Measurements from ENCODE around the gene UBE2E2.
"Not testable (repeated sequence)": the region's sequence is repeated elsewhere in the genome, so short reads cannot be mapped to it uniquely, and the experiment has no call there.

UBE2E2 gene

DNA sequence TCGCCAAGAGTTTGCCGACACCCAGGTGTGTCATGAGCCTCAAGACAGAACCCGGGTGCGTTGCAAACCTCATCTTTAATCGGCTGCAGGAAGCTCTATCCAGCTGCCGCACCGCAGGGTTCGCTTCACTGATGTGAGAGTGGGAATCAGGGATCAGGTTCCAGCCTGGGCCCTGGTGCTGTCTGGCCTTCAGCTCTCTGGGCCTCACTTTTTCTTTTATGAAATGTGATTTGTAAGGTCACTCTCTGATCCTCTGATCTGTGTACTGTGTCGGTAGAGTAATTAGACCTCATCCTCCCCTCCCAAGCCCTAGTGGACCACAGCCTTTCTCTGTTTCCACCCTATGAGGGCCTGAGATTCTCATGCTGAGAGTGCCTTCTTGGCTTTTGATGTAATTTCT lies 399.8 kb downstream of the UBE2E2 start:
- in situ Hi-C loops (cut with HindIII; ENCODE audit: low sequenced_read_pairs), result no loop called here

DNA sequence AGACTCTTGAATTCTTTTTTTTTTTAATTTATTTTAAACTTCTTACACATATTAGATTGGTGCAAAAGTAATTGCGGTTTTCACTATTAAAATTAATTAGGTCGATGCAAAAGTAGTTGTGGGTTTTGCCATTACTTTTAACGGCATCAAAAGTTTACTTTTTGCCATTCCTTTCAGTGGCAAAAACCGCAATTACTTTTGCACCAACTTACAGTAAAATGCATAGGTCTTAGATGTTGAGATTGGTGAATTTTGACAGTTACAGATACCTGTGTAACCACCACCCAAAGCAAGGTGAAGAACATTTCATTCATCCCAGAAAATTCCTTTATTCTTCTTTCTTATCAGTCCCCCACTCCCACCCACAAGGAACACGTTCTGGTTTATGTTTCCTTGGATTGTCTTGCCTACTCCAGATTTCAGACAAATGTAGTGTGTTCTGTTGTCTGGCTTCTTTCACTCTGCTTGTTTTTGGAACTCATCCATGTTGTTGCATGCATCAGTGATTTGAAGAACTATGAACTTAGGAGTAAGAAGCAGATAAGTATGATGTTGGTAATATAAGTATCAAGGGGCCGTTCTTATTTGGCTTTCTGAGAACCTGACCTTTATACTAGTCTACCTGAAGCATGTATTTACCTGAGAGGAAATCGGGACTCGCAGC lies 404.2 kb downstream of the UBE2E2 start:
- in situ Hi-C loops (cut with HindIII; ENCODE audit: low sequenced_read_pairs), result no loop called here

DNA sequence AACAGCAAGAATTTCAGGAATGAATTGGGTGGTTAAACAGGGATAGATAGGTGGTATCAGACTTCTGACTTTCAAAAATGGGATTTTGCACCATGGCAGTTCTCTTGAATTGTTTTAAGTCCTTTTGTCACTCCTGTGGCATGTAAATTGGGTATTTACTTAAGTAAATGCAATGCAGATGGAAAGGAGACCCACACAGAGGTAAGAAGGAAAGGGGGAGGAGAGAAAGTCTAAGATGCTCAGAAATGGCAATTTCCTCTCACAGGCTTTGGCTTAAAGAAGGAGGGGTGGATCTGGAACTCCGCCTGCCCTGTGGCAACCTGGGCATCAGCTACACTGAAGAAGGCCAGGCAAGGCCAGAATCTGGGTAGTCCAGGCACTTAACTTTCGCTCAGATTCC lies 405.5 kb downstream of the UBE2E2 start:
- in situ Hi-C loops (cut with HindIII; ENCODE audit: low sequenced_read_pairs), result no loop called here

DNA sequence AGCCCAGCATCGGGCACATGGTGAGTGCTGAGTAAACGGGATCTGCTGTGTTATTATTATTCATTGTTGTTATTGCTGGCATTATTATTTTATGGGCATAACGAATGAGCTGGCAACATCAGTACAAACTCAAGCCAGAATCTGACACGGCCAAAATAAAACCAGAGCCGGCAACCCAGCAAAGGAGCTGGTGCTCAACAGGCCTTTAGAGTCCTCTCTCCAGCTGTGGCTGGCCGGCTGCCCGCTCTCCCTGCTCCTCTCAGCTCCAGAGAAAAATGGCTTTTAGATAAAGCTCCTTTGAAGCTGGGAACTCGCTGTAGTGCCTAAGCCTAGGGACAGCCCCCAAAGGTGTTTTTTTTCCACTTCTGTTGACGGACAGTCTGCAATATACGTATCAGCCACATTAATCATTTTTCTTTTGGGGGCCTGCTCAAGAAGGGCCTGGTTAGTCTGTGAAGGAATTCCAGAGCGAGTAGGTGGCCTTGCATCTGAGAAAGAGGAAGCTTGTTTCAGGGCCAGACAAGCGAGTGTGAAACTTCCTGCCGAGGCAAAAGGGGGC lies 408.7 kb downstream of the UBE2E2 start:
- in situ Hi-C loops (cut with HindIII; ENCODE audit: low sequenced_read_pairs), result no loop called here

DNA sequence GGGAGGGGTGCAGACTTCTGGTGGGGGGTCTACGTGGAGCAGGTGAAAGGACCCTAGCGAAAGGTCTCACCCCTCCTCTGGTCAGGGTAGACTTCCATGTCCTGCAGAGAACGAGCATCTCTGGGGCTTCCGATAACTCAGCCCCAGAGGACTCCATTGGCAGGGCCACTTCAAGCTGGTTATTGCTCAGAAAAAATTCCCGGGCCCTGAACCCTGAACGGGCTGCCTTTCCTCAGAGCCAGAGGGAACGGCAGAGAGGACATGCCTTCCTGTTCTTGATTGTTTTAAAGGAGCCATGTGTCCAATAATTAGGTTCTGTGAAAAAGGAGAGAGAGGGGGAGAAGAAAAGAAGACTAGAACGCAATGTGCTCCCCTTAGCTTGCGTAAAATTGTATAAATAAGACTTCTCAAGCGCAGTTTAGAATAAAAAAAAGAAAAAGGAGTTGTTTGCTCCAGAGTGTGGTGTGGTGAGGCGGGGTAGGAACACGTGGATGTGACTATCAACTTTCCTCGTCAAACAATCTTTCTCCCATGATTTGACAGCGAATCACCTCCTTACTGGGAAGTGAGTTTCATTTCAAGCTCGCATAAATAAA lies 409.3 kb downstream of the UBE2E2 start:
- in situ Hi-C loops (cut with HindIII; ENCODE audit: low sequenced_read_pairs), result no loop called here

DNA sequence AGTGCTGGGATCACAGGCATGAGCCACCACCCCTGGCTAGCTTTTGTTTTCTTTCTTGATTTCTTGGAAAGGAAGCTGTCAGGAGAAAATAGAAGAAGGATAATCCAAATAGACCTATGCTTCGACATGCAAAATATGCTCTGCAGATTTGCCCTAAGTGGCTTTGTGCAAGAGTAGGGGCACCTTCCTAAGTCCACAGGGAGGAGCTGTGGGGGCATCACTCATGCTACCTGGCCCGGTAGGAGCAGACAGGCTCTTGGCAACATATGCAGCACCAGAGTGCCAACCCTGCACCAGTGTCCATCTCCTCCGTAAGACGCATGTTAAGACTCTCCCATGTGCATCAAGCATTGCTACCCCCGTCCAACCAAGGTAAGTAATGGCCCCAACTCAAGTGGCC lies 411.9 kb downstream of the UBE2E2 start:
- in situ Hi-C loops (cut with HindIII; ENCODE audit: low sequenced_read_pairs), result no loop called here

DNA sequence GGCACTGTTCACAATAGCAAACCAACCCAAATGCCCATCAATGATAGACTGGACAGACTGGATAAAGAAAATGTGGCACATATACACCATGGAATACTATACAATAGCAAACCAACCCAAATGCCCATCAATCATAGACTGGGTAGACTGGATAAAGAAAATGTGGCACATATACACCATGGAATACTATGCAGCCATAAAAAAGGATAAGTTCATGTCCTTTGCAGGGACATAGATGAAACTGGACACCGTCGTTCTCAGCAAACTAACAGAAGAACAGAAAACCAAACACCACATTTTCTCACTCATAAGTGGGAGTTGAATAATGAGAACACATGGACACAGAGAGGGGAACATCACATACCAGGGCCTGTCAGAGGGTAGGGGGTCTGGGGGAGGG lies 415.3 kb downstream of the UBE2E2 start:
- in situ Hi-C loops (cut with HindIII; ENCODE audit: low sequenced_read_pairs), result not testable (repeated sequence)

DNA sequence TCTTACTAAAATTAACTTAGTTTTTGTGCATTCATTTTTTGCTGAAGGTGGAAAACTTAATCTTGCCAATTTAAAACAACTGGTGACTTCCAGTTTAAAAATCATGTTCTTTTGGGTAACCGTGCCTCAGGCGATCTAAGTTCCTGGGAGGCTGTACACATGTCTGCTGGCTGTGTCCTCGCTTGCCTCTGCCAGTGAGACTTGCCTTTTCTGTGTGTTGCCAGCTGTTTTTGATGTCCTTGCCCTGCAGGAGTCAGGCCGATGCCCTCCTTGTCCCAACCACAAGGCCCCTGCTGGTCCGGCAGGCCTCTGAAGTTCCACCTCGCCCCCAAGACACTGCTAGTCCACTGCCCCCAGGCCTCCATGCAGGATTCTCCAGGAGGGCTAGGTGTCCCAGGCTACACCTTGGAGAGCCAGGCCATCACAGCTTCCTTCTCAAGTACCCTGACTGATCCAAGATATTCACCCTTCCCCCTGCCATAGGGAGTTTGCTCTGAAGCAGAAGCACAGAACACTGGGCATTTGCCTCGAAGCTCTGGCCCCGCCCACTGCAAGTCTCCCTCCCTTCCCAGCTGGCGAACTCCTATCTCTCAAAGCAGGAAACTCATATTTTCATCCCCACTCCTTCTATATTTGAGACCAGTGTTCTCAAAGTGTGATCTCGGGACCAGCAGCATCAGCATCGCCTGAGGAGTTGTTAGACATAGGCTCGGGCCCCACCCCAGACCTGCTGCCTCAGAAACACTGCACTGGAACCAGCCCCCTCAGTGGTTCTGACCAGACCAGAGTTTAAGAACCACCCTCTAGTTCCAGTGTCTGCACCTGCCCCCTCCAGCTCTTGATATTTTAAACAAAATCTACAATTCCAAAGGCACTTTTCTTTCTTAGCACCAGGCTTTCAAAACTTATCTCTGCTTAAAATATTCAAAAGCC lies 416.8 kb downstream of the UBE2E2 start:
- in situ Hi-C loops (cut with HindIII; ENCODE audit: low sequenced_read_pairs), result no loop called here

DNA sequence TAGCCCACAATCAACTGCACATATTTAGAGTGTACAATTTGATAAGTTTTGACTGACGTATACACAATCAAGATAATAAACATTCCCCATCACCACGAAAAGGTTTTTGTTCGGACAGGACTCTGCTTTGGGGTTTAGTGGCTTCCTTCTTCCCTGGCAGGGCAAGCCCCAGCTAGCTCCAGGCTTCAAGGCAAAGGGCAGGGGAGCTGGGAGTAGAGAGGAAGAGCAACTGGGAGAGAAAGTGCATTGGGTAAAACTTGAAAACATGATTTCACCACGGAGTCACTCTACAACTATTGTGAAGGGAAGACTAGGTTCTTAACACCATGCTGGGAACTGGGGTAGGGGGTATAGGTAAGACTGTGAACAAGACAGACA lies 417.5 kb downstream of the UBE2E2 start:
- in situ Hi-C loops (cut with HindIII; ENCODE audit: low sequenced_read_pairs), result no loop called here

DNA sequence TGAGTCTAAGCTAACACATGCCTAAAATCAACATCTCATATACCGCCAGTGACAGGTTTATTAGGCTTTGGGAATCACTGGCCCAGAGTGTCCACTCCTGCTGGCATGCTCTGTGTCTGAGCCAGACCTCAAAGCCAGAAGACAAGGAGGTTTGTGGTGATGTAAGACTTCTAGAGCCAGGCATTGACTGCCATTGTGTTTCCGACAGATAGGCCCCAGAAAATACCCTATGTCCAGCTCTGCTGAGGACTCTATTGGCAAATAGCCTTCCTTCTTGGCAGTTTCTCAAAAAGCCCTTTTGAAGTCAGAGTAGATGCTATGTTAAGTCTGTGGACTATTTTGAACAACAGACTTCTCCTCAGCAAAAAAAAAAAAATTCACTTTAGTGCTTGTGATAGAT lies 420.7 kb downstream of the UBE2E2 start:
- in situ Hi-C loops (cut with HindIII; ENCODE audit: low sequenced_read_pairs), result no loop called here

DNA sequence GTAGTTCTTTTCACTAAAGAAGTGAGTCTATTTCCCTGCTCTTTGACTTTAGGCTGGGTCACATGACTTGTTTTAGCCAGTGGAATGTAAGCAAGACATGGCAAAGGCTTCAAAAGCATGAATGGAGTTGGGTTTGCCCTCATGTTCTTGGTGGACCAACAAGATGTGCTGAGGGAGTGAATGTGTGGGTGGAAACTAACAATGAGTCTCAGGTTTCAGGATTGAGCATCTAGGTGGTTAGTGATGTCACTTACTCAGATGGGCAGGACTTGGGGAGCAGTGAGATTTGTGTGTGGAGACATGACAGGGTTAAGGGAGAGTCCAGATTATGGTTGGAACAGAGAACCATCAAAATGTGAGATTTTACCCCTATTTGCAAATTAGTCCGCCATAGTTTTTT lies 421.2 kb downstream of the UBE2E2 start:
- in situ Hi-C loops (cut with HindIII; ENCODE audit: low sequenced_read_pairs), result no loop called here

DNA sequence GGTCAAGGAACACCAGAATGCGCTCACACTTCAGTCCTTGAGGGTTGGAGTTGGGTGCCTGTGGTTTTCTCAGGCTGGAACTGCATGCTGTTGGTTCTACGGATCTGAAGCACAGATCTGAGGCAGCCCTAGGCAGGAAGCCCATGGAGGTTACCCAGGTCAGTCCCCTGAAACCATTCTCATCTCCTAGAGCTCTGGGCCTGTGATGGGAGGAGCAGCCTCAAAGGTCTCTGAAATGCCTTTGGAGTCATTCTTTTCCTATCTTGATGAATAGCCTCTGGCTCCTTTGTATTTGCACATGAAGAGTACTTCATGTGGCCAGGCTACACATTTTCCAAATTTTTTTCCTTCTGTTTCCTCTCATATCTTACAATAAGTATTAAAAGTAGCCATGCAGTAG lies 423.3 kb downstream of the UBE2E2 start:
- in situ Hi-C loops (cut with HindIII; ENCODE audit: low sequenced_read_pairs), result no loop called here

DNA sequence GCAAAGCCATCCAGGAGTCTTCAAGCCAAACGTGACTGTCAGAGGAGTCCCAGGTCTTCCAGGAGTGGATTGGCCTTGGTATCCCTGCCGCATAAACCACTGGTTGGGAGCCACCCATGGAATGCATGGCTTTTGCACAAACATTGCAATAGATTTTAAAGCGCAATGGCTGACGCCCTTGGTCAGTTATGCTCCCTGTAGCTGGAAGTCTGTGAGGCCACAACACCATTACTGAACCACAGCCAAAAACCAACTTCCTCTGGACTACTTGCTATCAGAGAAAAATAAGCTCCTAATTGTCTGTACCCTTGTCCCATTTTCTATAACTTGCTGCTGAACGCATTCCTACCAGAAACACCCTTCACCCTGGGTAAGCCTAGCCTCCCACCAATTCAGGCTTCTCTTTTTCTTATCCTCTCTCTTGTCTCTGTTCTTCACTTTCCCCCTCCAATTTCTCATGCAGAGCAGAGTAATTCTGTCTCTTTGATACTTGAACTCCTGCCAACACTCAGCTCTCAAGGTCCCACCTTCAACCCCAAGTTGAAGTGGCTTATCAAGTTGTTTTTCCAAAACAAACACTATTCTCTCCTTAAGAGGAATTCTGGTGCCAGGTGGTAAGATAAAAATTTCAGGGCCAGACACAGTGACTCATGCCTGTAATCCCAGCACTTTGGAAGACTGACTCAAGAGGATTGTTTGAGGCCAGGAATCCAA lies 426.2 kb downstream of the UBE2E2 start:
- in situ Hi-C loops (cut with HindIII; ENCODE audit: low sequenced_read_pairs), result no loop called here

DNA sequence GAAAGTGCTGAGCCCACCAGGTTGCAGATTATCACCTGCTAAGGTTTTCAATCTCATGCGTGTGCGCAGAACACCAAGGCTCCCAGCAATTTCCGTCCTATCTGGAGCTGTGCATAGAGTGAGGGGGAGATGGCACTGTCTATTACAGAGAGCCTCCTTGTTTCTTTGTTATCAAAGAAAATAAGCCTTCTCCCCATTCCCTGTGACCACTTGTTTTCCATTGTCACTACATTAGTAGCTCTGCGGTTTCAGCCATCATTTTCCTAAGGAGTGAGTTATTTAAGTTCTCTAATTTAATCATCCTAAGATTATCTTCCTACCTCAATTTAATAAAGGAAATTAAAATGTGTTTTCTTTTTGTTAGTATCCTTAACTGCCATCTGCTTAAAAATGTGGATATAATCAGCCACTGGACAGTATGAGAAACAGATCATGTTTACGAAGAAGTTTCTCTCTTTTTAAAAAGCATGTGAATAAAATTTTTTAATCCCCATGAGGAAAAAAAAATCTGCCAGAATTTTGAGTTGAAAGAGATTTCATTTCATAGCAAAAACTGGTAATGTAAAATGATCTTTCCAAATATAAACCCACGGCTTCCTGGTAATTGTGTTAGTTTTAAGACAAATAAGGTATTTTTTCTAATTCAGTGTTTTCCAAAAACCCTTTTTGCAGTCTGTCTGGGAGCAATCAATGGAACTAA lies 430.3 kb downstream of the UBE2E2 start:
- in situ Hi-C loops (cut with HindIII; ENCODE audit: low sequenced_read_pairs), result no loop called here

DNA sequence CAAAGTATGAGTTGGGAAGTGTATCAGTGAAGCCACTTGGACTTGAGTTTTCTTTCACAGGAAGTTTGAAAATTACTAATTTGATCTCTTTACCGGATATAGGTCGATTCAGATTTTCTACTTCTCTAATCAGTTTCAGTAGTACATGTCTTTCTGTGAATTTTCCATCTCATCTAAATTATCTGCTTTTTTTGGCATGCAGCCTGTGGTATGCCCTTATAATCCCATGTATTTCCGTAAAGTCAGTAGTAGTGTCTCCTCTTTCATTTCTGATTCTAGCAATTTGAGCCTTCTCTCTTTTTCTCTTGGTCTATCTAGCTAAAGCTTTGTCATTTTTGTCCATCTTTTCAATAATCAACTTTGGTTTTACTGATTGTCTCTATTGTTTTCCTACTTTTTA lies 434.2 kb downstream of the UBE2E2 start:
- in situ Hi-C loops (cut with HindIII; ENCODE audit: low sequenced_read_pairs), result no loop called here

DNA sequence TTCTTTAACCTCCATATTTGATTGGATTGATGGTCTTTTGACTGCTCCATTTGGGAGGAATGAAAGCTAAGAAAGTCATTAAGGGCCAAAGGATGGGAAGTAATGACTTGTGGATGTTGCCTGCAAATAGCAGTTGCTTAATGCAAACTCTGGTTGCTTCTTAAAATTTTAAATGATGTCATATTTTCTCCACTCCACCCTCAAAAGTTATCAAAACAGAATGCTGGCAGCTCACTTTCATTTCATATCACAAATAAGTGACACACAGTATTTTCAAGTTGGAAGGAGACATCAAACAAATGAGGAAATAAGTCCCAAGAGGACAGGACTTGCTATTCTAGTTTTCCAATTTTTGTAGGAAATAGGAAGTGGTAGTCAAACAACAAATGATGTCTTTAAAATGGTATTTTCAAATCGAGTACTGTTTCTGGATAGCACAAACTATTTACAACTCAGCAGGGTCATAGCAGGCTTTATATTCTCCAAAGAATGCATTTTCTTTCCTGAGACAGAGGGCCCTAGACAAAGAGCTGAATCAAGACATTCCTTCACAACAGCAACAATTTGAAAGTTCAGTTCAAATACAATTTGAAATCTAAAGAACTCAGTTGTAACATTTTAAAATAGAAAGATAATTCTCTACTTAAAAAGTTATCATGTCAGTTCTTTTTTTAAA lies 437.5 kb downstream of the UBE2E2 start:
- in situ Hi-C loops (cut with HindIII; ENCODE audit: low sequenced_read_pairs), result no loop called here

All from DLD1 (cell line).